Neural progenitor cell (in vitro differentiated cells): ENCODE data around the gene CD81. TPM values are rescaled to one million over a fixed set of nuclear protein-coding genes. Genes with fewer than 3 reads are reported as not detected.
A peak's percentile ranks its signal among the peaks of the same experiment; 100 is the strongest.

ENCODE experiments used
- DNase-seq: peaks from one replicate; pipeline ENCODE4 v3.0.0-alpha.2; 2016; ENCODE audit warnings: low spot score
- H2AFZ ChIP-seq: fragments of 200-600 bp; sonication (generic); replicated peaks from 2 replicates; pipeline ENCODE4 v1.6.1; 2016; ENCODE audit warnings: antibody characterized with exemption
- H3F3A ChIP-seq: fragments of 200-600 bp; sonication (generic); 2 replicates; pipeline ENCODE4 v1.6.1; 2016; ENCODE audit warnings: antibody characterized with exemption, low read depth
- H3K27ac ChIP-seq: fragments of 200-600 bp; sonication (generic); 2 replicates; pipeline ENCODE4 v1.5.1; 2016; ENCODE audit warnings: mild to moderate bottlenecking
- H3K27me3 ChIP-seq: fragments of 200-600 bp; sonication (generic); 2 replicates; pipeline ENCODE4 v1.6.1; 2016; ENCODE audit warnings: mild to moderate bottlenecking, moderate library complexity
- H3K36me3 ChIP-seq: fragments of 200-600 bp; sonication (generic); 2 replicates; pipeline ENCODE4 v1.5.1; 2016
- H3K4me1 ChIP-seq: fragments of 200-600 bp; sonication (generic); 2 replicates; pipeline ENCODE4 v1.6.1; 2016; ENCODE audit warnings: mixed run types
- H3K4me2 ChIP-seq: fragments of 200-600 bp; sonication (generic); 2 replicates; pipeline ENCODE4 v1.6.1; 2016
- H3K4me3 ChIP-seq: fragments of 200-600 bp; sonication (generic); 2 replicates; pipeline ENCODE4 v1.5.1; 2016
- H3K79me2 ChIP-seq: fragments of 200-600 bp; sonication (generic); 2 replicates; pipeline ENCODE4 v1.6.1; 2016; ENCODE audit warnings: low read depth
- H3K9ac ChIP-seq: fragments of 200-600 bp; sonication (generic); 2 replicates; pipeline ENCODE4 v1.6.1; 2016
- H3K9me3 ChIP-seq: fragments of 200-600 bp; sonication (generic); 2 replicates; pipeline ENCODE4 v1.5.1; 2016; ENCODE audit warnings: low read depth
- H4K20me1 ChIP-seq: fragments of 200-600 bp; sonication (generic); 2 replicates; pipeline ENCODE4 v1.6.1; 2016; ENCODE audit warnings: low read depth
- H3K27ac Mint-ChIP-seq: 3 replicates; pipeline ENCODE4 v1.8.0; 2021; ENCODE audit warnings: mixed read lengths
- H3K27me3 Mint-ChIP-seq: 2 replicates; pipeline ENCODE4 v1.8.0; 2022; ENCODE audit warnings: low read depth, mild to moderate bottlenecking, inconsistent platforms, moderate library complexity, mixed read lengths; ENCODE audit not compliant: insufficient read depth
- H3K36me3 Mint-ChIP-seq: 3 replicates; pipeline ENCODE4 v1.8.0; 2021; ENCODE audit warnings: mixed read lengths
- H3K4me1 Mint-ChIP-seq: 3 replicates; pipeline ENCODE4 v1.8.0; 2021; ENCODE audit warnings: mixed read lengths
- H3K4me3 Mint-ChIP-seq: 3 replicates; pipeline ENCODE4 v1.8.0; 2021; ENCODE audit warnings: mild to moderate bottlenecking, moderate library complexity, mixed read lengths
- H3K9me3 Mint-ChIP-seq: 3 replicates; pipeline ENCODE4 v1.8.0; 2020; ENCODE audit warnings: mixed read lengths
- EZH2 ChIP-seq: fragments of 200-600 bp; sonication (generic); IDR thresholded peaks from 2 replicates; pipeline ENCODE4 v1.6.1; 2017; ENCODE audit warnings: antibody characterized with exemption, mild to moderate bottlenecking, moderate library complexity
- EZH2phosphoT487 ChIP-seq: fragments of 200-600 bp; sonication (generic); IDR thresholded peaks from 2 replicates; pipeline ENCODE4 v1.6.1; 2017; ENCODE audit warnings: antibody characterized with exemption
- total RNA-seq: library from RNA; depleted of rRNA; stranded (reverse); fragments of >200 nt; gene quantifications from 2 replicates; pipeline ENCODE4 v1.2.3, GENCODE V29; 2015; ENCODE audit warnings: low replicate concordance
- TF ChIP-seq, protein P1 (sequence below): fragments of 200-600 bp; sonication (generic); IDR thresholded peaks from 2 replicates; pipeline ENCODE4 v1.5.1; 2017; ENCODE audit warnings: antibody characterized with exemption, mild to moderate bottlenecking

Gene CD81
- total RNA-seq, 1 donor from 2014 or later = 87.6 TPM

DNA sequence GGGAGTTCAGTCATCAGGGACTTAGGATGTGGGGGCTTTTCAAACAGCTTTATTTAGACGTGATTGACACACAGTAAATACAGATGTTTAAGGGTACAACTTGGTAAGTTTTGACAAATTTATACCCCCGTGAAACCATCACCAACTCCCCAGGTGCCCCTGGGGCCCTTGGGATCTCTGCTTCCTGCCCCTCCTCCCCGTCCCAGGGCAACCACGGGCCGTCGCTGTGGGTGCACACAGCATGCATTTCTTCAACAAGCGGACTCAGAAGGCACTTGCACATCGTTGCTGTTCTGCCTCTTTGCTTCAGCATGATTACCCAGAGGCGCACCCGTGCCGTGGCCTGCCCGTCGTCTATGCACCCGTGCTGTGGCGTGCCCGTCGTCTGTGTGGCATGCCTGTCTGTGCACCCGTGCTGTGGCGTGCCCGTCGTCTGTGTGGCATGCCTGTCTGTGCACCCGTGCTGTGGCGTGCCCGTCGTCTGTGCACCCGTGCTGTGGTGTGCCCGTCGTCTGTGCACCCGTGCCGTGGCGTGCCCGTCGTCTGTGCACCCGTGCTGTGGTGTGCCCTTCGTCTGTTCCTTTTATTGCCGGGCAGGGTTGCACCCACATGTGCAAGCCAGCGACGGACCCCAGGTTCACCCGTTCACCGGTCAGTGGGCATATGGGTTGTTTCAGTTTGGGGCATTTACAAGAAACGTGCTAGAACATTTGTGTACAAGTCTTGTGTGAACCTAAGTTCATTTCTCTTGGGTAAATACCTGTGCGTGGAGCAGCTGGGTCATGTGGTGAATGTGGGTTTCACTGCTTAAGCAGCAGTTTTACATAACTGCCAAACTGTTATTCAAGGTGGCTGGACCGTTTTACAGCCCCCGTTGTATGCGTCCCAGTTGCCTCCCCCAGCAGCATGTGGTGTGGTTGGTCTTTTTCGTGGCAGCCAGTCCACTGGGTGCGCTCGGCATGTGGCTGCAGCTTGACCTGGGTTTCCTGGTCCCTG lies 8.3 kb downstream of the CD81 start:
- no peak overlapping the region for H3K27ac ChIP-seq
- Mint-ChIP-seq H3K9me3 (no peaks in the 10 kb centered on the region), H3K27me3 (no peaks in the 10 kb centered on the region), H3K4me1 (peaks cover 34% of the 10 kb centered on the region), H3K4me3 (no peak overlapping the region), H3K27ac (peak overlapping the region; percentile 50), H3K36me3 (peaks cover 2% of the 10 kb centered on the region)
- H3K9ac ChIP-seq = no peak overlapping the region
- no peaks in the 10 kb centered on the region for H3K27me3 ChIP-seq
- peaks cover 98% of the 10 kb centered on the region for H4K20me1 ChIP-seq
- H2AFZ ChIP-seq = no peak overlapping the region
- TF ChIP-seq EZH2phosphoT487 = no peak
- TF ChIP-seq, protein P1, sequence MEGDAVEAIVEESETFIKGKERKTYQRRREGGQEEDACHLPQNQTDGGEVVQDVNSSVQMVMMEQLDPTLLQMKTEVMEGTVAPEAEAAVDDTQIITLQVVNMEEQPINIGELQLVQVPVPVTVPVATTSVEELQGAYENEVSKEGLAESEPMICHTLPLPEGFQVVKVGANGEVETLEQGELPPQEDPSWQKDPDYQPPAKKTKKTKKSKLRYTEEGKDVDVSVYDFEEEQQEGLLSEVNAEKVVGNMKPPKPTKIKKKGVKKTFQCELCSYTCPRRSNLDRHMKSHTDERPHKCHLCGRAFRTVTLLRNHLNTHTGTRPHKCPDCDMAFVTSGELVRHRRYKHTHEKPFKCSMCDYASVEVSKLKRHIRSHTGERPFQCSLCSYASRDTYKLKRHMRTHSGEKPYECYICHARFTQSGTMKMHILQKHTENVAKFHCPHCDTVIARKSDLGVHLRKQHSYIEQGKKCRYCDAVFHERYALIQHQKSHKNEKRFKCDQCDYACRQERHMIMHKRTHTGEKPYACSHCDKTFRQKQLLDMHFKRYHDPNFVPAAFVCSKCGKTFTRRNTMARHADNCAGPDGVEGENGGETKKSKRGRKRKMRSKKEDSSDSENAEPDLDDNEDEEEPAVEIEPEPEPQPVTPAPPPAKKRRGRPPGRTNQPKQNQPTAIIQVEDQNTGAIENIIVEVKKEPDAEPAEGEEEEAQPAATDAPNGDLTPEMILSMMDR = no peak
- no peak for TF ChIP-seq EZH2
- H3K79me2 ChIP-seq = peaks cover 96% of the 10 kb centered on the region
- H3F3A ChIP-seq = no peaks in the 10 kb centered on the region
- H3K4me3 ChIP-seq = no peak overlapping the region
- H3K4me2 ChIP-seq = no peak overlapping the region
- H3K36me3 ChIP-seq = no peaks in the 10 kb centered on the region
- H3K4me1 ChIP-seq = peaks cover 13% of the 10 kb centered on the region
- H3K9me3 ChIP-seq = no peaks in the 10 kb centered on the region
- no peak for DNase-seq

DNA sequence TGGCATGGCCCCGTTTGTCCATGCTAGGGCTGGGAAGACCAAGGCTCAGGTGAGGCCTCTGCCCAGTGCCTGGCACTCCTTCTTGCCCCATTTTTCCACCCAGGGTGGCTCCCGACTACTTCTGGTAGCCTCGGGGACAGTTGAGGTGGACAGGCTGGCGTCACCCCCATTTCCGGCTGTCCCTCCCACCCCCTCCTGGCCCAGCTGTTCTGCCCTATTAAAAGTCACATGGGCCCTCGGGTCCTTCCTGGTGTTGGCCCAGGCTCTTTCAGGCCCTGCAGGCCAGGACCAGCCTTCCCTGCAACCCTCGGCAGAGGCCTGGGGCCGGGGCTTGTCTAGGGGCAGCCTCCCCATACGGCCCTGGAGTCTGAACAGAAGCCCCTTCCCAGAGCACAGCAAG lies 9.5 kb downstream of the CD81 start:
- Histone ChIP-seq H3K79me2 (peaks cover 92% of the 10 kb centered on the region), H3K36me3 (no peaks in the 10 kb centered on the region)
- DNase-seq = no peak

DNA sequence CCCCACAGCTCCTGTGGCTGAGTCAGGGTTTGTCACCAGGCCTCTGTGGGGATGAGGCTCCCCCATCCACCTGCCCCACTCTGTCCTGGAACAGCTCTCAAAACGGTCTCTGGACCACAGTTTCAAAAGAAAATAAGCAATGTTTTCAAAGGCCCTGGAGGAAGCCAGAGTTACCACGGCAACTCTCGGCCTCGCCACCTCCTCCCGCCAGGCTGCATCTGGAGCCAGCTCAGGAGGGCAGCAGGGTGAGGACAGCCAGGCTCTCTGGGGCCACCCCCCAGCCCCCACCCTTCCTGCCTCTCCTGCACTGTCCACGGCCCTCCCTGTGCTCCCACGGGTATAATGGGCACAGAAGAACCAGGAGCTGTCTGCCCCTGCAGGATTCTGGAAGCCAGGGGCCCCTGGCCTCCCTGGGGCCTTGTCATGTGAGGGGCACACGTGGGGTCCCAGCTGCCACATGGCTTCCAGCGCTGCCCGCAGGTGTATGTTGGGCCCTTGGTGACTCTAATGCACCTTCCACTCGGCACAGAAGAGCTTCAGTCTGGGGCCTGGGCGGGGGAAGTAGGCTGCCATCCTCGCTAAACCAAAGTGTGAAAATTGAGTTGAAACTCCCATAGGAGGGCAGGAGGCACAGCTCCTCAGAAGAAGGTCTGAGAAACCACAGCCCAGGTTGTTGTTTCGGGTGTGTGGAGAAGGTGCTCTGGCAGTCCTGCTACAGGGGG lies 10.3 kb downstream of the CD81 start:
- peaks cover 97% of the 10 kb centered on the region for H4K20me1 ChIP-seq

More for the DNA sequence above, 9.5 kb downstream of the CD81 start:
- Mint-ChIP-seq H3K4me1 (peaks cover 35% of the 10 kb centered on the region), H3K27ac (no peak overlapping the region), H3K9me3 (no peaks in the 10 kb centered on the region), H3K27me3 (no peaks in the 10 kb centered on the region), H3K4me3 (no peak overlapping the region), H3K36me3 (no peaks in the 10 kb centered on the region)
- H3K27ac ChIP-seq = peak overlapping the region; percentile 53
- H3K9me3 ChIP-seq = no peaks in the 10 kb centered on the region
- no peak overlapping the region for H2AFZ ChIP-seq
- no peaks in the 10 kb centered on the region for H3K27me3 ChIP-seq
- H3K4me1 ChIP-seq = peaks cover 13% of the 10 kb centered on the region
- H3K4me3 ChIP-seq = no peak overlapping the region
- H3K9ac ChIP-seq = no peak overlapping the region
- peaks cover 98% of the 10 kb centered on the region for H4K20me1 ChIP-seq
- no peak overlapping the region for H3K4me2 ChIP-seq
- TF ChIP-seq, protein P1 = no peak
- TF ChIP-seq EZH2phosphoT487 = no peak
- no peak for TF ChIP-seq EZH2
- no peaks in the 10 kb centered on the region for H3F3A ChIP-seq

More for the DNA sequence above, 10.3 kb downstream of the CD81 start:
- no peak overlapping the region for H2AFZ ChIP-seq
- peaks cover 35% of the 10 kb centered on the region for H3K4me1 Mint-ChIP-seq
- H3F3A ChIP-seq = no peaks in the 10 kb centered on the region
- no peak overlapping the region for H3K9ac ChIP-seq
- TF ChIP-seq, protein P1 = no peak
- TF ChIP-seq EZH2phosphoT487 = no peak
- TF ChIP-seq EZH2 = no peak
- peak overlapping the region; percentile 53 for H3K27ac ChIP-seq
- H3K27me3 ChIP-seq = no peaks in the 10 kb centered on the region
- no peaks in the 10 kb centered on the region for H3K9me3 Mint-ChIP-seq
- no peak overlapping the region for H3K4me3 Mint-ChIP-seq
- H3K4me2 ChIP-seq = no peak overlapping the region
- no peaks in the 10 kb centered on the region for H3K36me3 ChIP-seq
- no peak overlapping the region for H3K4me3 ChIP-seq
- peak; percentile 32 for DNase-seq
- peaks cover 84% of the 10 kb centered on the region for H3K79me2 ChIP-seq
- H3K27me3 Mint-ChIP-seq = no peaks in the 10 kb centered on the region
- H3K27ac Mint-ChIP-seq = peak overlapping the region; percentile 46
- no peaks in the 10 kb centered on the region for H3K9me3 ChIP-seq
- no peaks in the 10 kb centered on the region for H3K36me3 Mint-ChIP-seq
- H3K4me1 ChIP-seq = peaks cover 13% of the 10 kb centered on the region
